Activated CD8-positive, alpha-beta memory T cell treated with anti-CD3 and anti-CD28 coated beads for 4 hours (primary cell): ENCODE measurements around the gene ADPRM.
A peak's percentile ranks its signal among the peaks of the same experiment; 100 is the strongest.
"Not testable (repeated sequence)": the region's sequence is repeated elsewhere in the genome, so short reads cannot be mapped to it uniquely, and the experiment has no call there.

Source experiments
- DNase-seq, 2 donors: peaks; one replicate each; pipeline ENCODE4 v3.0.0-alpha.2; 2020; ENCODE audit warnings: low read depth in 2 of 2

Gene ADPRM, protein sequence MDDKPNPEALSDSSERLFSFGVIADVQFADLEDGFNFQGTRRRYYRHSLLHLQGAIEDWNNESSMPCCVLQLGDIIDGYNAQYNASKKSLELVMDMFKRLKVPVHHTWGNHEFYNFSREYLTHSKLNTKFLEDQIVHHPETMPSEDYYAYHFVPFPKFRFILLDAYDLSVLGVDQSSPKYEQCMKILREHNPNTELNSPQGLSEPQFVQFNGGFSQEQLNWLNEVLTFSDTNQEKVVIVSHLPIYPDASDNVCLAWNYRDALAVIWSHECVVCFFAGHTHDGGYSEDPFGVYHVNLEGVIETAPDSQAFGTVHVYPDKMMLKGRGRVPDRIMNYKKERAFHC

DNA sequence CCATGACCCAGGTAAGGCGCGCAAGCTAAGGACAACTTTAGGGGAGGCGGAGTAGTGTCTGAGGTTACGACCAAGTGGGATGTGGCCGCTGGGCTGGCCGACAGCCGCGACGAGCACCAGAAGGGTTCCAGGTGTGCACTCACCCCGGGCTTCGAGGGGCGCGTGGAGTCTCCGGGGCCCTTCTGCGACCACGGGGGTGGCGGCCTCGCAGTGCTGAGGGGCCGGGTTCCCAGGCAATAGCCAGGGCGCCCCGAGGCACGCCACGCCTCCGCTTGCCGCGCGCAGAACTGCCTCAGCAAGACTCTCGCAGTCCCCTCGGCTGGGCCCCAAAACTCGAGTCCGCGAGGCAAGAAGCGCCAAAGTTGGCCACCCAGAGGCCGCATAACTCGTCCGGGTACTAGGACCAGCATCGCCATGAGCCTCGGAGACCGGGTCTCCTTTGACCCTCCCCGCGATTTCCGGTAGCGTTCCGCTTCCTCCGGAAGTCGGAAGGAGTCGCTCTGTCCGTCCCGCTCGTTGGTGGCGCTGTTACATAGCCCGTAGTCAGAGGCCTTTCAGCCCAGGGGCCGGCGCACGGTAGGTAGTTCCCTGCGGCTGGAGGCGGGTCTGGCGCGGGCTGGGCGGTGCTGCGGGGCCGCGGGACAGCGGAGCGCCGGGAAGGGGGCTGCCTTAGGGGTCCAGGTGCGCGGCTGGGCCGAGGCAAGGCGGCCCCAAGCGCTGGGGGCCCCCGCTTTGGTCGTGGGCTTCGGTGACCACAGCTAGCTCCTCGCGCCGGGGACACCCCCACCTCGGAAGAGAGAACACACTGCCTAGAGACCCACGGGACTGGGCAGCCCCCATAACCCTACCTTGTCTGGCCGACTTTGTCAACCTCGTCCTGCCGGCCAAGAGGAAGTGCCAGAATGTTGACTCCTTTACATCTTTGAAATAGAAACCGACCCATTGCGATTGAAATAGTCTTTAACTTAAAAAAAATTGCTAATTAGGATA is at the start of gene ADPRM, which contains the start of gene SCO1:
TSS of gene ADPRM (plus strand) at position 503 of the 990 bp plus-strand sequence. CDS start 7,333 bp downstream, outside the sequence.
TSS of gene SCO1 (minus strand) at position 442 of the 990 bp plus-strand sequence. CDS start at position 416, 26 bp downstream.
- peak; percentile 75 to 82 for DNase-seq

DNA sequence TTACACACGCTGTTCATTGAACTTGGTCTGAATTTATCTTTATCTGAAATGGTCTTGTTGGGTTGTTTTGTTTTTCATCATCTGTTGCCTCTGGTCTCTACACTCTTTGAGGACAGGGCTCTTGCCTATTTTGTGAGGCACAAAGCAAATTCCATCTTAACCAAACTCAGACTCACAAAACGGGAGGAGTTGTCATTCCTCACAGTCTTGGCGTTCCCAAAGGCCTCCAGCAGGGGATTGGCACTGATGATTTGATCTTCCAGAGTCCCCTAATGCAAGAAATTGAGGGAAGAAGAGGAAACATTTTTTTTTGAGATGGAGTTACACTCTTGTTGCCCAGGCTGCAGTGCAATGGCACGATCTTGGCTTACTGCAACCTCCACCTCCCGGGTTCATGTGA is 49.0 kb upstream of the ADPRM start:
- no peak for DNase-seq

DNA sequence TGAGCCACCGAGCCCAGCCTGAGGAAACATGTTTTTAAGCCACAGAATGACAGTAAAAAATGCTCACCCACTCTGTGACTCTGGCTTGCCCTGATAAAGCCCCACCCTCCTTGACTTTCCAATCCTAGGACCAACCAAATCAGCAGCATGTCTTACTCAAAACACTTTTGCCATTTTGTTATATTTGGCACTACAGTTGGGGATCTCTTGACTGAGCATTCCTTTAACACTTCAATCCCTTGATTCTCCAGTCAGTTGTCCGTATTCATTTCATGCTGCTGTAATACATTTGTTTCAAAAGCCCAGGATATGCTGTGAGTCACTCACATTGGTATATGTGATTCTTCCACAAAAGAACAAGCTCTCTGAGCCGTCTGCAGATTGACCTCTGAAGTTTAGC is 48.4 kb upstream of the ADPRM start:
- DNase-seq: no peak

DNA sequence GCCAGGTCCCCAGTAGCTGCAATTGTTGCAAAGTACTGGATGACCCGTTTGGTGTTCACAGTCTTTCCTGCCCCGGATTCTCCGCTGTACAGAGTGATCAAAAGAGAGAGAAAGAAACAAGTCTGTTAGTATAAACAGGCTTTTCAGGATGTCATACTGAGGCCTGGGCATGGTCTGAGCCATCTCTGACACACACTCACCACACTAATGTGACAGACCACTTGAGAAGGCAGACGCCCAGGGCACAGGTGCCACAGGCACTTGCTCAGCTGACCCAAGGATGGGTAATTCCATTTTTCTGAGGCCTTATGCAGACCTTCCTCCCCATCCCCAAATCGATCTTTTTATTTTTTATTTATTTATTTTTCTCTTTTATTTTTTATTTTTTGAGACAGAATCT is 47.8 kb upstream of the ADPRM start:
- no peak for DNase-seq

DNA sequence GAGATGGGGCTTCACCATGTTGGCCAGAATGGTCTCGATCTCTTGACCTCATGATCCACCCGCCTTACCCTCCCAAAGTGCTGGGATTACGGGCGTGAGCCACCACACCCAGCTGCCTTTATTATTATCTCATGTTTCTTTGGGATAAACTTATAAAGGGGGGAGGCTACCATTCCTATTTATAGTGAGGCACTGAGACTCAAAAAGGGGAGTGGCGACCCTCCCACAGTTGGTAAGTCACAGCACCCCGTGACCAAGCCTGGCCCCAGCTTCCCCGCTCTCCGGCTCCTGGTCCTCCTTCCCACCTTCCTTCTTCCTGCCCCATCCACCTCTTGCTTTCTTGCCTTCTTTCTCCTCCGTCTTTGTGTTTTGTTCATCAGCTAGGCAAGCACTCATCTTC is 45.5 kb upstream of the ADPRM start:
- DNase-seq: no peak

DNA sequence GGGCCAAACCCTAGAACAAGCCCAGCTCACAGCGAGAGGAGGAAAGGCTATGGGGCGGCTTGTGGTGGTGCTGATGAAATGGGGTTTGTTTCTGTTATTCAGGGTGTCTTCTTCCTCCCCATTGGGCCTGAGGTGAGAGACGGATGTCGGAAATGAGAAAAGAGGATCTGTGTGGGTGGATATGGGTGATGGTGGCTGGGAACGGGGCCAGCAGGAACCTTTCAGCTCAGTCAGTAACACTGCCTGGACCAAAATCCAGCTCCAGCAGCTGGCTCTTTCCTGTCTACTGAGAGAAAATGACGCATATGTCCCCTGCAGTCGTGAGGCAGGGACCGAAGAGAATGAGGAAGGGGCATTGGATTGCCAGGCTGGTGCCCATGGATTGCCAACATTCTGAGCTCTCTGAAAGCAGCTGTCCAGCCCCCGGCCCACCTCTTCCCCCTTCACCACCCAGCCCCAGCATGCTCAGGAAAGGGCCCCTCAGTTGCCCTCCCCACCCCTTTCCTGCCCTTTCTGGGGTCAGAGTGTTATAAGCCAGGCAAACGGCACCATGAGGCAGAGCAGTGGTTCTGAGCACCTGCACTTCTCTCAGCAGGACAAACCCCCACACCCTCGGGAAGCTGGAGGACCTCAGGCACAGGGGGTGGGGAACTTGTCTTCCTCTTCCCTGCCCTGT is 44.3 kb upstream of the ADPRM start:
- DNase-seq: no peak

DNA sequence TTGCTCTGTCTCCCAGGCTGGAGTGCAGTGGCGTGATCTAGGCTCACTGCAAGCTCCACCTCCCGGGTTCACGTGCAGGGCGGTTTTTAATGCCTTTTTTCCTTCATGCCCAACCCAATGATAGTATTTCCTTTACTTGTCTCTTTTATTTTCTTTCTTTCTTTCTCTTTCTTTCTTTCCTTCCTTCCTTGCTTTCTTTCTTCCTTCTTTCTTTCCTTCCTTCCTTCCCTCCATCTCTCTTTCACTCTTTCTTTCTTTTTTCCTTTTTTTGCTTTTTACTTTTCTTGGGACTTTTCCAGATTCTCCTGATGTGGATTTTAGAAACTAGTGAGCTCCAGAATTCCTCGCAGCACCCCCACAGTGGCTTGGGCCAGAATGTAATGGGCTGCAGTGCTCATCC is 43.4 kb upstream of the ADPRM start:
- DNase-seq: no peak

DNA sequence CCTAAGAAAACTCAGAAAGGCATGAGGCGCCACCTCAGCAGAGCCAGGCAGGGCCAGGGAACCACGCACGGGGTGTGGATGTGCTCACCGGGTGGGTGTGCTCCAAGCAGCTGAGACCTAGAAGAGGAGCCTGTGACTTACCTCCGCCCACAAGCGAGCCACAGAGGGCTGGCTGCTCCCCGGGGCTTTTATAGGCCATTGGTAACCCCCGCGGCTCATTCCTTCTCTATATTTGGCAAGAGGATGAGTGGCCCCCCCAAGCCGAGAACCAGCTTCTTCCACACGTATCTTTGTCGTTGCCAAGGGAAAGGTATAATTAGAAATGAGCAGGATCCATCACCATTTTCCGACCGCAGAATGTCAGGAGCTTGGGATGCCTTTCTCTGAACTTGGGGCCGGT is 40.2 kb upstream of the ADPRM start, which contains the start of gene MYH3:
TSS of gene MYH3 (minus strand) at position 162 of the 400 bp plus-strand sequence. CDS start 2,245 bp downstream, outside the sequence.
- DNase-seq: no peak

DNA sequence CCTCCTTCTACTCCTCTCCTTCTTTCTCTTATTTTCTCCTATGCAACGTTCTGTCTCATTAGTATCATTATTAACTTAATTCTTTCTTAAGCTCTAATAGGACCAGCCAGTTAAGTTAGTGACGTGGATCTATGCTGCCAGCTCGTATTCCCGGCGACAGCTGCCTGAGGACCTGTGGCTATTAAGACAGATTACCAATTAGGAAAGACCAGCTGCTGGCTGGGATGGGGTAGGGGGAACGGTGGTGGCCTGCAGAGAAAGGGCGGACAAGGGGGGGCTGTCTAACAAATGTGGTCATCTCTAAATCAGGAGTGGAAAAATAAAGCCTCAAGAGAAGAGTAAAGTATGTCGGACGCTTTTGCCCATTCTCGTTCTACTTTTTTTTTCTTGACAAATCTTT is 39.5 kb upstream of the ADPRM start:
- DNase-seq: no peak

DNA sequence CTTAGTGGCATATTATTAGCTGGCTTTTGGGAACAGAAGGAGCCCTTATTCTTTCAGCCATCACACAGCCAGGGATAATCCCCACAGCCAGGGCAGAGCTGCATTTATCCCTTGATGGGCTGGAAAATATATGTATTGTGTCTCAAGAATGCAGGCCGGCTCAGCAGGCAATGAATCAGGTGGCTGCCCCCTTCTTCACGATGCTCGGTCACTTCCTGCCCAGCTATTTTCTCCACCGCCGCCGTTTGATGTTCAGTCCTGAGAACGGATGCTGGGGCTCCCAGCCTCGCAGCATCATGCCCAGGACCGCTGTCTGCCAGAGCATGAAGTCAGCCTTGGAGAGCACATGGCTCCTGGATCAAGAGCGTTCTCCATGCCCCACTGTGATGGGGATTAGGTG is 36.0 kb upstream of the ADPRM start:
- DNase-seq: no peak

DNA sequence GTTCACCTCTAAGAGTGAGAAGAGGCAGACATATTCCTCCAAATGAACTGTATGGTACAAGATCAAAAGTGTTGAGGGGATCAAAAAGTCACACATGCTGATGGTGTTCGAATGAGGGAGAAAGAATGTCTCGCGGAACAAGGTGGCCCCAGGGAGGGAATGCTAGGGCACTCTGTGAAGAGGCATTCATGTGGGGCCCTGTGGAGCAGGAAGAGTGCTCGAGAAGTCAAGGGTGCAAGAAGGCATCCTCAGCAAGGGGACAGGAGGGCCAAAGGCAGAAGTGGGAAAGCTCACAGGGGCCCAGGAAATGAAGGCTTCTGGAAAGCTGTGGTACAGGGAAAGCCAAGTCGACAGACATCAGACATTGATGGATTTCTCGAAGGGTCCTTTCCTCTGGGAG is 34.2 kb upstream of the ADPRM start:
- DNase-seq: no peak

DNA sequence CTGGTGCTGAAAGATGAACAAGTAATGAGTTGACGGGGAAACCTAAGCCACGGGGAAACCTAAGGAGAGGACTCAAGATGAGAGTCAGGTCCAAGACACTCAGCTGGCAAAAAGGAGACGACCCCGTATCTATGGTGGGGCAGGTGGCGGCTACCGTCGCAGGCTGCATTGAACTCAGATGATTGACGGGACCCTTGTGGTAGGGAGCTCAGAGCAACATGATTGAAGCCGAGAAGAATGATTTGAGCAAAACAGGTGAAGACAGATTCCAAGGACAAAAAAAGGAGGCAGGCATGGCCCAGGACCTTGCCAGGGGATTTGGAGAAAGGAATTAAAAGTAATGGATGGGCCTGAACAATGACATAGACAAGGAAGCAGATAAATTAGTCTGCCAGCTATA is 32.8 kb upstream of the ADPRM start:
- no peak for DNase-seq

DNA sequence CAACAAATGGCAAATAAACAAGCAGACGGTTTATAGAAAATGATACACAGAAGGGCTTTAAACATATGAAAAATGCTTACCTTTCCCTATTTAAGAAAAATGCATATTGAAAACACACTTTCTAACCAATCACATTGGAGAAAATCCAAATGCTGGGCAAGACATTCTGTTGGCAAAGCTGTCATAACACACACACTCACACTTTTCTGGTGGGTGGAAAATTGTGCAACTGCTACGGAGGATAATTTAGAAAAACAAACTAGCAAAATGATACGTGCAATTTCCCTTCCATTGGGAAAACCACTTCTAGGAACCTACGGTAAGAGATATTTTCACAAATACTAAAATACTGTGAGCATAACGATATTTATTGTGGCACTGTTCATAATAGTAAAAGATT is 30.5 kb upstream of the ADPRM start:
- DNase-seq: no peak

DNA sequence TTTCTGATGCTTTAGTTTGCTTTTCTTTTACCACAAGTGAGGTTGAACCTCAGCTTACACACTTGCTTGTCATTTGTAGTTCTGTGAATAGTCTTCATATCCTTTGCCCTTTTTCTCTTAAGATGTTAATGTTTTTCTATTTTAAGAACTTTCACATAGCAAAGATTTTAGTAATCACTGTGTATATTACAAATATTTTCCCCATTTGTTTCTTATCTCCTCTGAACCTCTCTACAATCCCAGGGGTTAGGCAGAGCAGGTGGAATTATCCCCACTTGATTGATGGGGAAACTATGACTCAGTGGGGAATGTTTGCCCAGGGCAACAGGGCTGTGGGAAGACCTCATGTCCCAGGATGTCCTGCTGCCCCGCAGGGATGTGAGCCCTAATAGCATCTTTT is 28.6 kb upstream of the ADPRM start:
- DNase-seq: no peak

DNA sequence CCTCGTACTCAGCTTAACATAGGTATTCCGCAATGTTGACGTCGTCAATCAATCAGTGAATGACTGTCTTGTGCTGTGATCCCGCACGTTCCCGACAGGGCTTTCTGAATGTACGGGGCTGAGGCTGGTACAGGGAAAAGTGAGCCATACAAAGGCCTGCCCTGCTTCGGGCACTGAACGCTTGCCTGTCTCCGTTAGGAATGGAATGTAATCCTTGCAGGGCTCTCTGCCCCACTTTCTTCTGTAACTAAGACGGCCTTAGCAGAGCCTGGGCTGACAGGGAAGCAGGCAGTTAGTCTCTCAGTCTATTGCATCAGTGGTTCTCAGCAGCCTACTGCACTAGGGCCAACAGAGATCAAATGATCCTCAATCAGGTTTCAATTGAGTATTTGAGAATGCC is 24.1 kb upstream of the ADPRM start:
- no peak for DNase-seq

DNA sequence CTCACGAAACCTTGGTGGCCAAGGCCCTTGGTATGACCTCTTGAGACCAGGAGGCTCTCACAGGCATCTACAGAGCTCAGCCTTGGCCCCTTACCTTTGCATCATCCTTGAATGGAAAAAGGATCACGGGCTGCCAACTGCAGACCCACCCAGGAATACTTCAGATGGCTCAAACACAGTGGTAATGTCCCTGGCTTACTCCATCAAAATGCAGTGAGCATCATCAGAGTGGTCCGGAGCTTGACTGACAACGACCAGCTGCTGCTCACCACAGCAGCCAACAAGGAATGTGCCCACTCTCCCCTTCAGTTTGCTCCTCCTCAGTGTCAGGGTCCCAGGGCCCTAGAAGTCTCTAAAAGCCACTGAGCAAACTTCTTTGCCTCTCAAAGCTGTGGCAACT is 22.7 kb upstream of the ADPRM start:
- DNase-seq: no peak

DNA sequence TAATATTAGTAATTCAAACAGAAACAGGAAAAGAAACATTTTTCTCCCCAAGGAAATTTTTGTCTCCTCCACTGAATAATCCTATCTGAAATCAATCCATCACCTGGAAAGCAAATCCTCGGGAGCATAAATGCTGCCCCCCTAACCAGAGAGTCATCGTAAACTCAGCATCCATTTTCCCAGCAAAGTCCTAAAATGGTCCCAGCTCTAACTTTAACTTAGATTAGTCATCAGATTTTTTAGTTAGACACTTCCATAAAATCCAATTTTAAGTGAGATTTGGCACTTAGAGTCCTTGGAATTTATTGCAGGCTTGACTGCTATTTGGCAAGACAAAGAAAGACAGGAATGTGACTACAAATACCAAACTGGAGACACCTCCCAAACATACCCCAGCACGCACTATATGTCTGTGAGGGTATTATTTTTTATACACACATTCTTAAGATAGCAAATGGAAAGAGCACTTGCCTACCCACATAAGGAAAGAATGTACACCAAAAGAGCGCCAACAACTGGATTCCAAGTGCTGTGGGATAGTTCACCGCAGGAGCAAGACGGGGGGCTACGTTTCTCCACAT is 15.4 kb upstream of the ADPRM start:
- no peak for DNase-seq

DNA sequence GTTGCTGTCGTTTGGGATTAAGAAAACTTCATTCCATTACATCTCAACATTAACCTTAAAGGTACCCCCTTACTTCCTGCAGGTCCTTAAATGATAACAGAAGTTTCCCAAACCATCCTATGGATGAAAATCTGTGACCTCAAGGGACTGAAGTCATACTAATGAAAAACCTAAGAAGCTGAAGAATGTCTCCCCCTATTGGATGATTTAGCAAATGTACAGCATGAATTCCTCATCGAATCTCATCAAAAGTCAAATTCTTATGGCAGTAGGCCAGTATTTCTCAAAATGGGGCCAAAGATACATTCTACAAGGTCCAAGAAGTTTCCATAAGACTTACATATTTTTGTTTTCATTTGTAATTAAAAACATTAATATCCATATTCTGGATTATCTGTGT is 13.5 kb upstream of the ADPRM start:
- DNase-seq: no peak

DNA sequence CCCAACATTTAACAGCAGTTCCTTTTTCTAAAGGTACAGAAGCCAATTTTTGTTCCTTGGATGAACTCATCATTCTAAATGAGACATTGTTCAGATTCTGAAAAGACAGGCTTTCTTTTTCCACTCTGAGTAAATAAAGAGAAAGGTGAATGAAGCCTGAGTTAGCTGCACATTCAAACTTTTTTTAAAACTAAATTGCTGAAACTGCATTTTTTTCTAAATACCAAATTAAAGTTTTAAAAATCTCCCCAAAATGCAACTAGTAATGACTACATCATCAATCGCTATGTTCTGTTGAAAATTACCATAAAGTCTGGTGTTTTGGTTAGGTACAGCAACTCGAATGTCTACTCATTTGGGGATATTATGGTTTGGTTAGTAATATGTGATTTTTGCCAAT is 9.9 kb upstream of the ADPRM start:
- DNase-seq: no peak

DNA sequence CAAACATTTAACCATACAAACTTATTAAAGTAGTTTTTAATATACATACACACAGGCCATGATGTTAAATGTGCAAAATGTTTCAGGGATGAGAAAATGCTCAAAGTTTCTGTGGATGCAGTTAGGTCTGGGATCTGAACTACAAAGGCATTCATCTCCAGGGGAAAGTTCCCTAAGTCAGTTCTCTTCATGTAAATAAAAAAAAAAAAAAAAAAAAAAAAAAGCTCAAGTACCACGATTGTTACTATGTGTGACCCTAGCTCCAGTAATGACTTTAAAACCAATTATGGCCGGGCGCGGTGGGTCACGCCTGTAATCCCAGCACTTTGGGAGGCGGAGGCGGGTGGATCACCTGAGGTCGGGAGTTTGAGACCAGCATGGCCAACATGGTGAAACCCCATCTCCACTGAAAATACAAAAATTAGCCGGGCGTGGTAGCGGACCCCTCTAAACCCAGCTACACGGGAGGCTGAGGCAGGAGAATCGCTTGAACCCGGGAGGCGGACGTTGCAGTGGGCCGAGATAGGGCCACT is 1.5 kb upstream of the ADPRM start:
- not testable (repeated sequence) for DNase-seq

DNA sequence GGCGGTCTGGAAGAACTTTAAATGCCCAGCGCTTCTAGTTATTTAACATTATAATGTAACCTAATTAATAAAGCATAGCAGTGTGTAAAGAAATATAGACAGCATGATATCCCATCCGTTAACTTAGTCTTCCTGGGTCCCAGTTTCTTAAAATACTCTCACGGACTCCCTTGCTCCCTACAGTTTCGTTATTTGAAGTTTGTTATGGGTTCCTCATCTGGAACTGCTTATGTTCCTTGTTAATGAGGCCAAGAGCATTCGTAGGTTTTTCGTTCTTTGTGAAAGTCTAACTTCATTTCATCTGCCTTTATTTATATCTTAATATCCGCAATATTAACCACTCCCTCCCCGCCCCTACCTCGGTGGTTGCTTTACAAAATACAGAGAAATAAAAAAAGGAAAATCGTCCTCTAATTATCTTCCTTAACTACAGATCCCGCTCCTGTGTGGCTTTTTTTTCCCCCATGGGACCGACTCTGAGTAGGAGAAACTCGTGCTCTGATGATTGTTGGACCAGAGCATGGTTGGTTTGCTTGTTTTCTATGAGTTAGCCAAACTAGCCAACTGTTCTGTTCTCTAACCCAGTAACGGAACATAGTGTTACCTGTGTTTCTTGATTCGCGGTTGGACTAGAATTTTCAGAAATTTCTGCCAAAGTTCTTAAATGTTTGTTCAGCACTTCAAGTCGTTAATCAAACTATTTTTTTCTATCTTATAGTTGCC is 863 bp downstream of the ADPRM start:
- DNase-seq: no peak
